Common myeloid progenitor, CD34-positive (primary cell): ENCODE measurements around the gene ZNF423.

Experiments used
- CTCF ChIA-PET: fragments of 350-600 bp; sonication (Branson Sonifier 250); formaldehyde crosslinking; loops from one replicate; lab custom pipeline; 2021; ENCODE audit warnings: antibody characterized with exemption; lab: Charles Lee
- POLR2A ChIA-PET: fragments of 350-600 bp; sonication (Branson Sonifier 250); formaldehyde crosslinking; loops from one replicate; lab custom pipeline; 2021; ENCODE audit warnings: antibody characterized with exemption; lab: Charles Lee
- DNase-seq, 3 donors: peaks; one replicate each; pipeline versions ENCODE4 v3.0.0 to v3.0.0-alpha.2; 2013
- H3K27ac ChIP-seq, 2 experiments: 1 replicate in 1 of 2; 2 replicates in 1 of 2; pipeline ENCODE4 v1.7.0; 2013; ENCODE audit warnings: inconsistent platforms in 2 of 2, low read length in 2 of 2, mild to moderate bottlenecking in 2 of 2, low read depth in 1 of 2, moderate library complexity in 1 of 2; ENCODE audit not compliant: severe bottlenecking in 2 of 2, insufficient read depth in 1 of 2, poor library complexity in 1 of 2
- H3K27me3 ChIP-seq, 5 experiments: replicated peaks in 2 of 5; 1 replicate in 3 of 5; 2 replicates in 2 of 5; pipeline versions ENCODE4 v1.6.1 to v1.7.0; 2013; ENCODE audit warnings: low read length in 4 of 5, mild to moderate bottlenecking in 2 of 5, moderate library complexity in 2 of 5, inconsistent platforms in 1 of 5; ENCODE audit not compliant: insufficient read depth in 5 of 5, control insufficient read depth in 4 of 5
- H3K36me3 ChIP-seq, 4 experiments: 1 replicate in 2 of 4; 2 replicates in 2 of 4; pipeline versions ENCODE4 v1.6.1 to v1.7.0; 2013; ENCODE audit warnings: low read length in 3 of 4, control low read depth in 1 of 4, mild to moderate bottlenecking in 1 of 4; ENCODE audit not compliant: control insufficient read depth in 4 of 4, insufficient read depth in 4 of 4
- H3K4me1 ChIP-seq, 4 experiments: 1 replicate in 3 of 4; 2 replicates in 1 of 4; pipeline versions ENCODE4 v1.6.1 to v1.7.1; 2013; ENCODE audit warnings: low read length in 3 of 4, mild to moderate bottlenecking in 3 of 4, control low read depth in 1 of 4, inconsistent platforms in 1 of 4, moderate library complexity in 1 of 4; ENCODE audit not compliant: control insufficient read depth in 4 of 4, insufficient read depth in 4 of 4; ENCODE audit errors: control extremely low read depth in 1 of 4
- H3K4me3 ChIP-seq, 7 experiments: 1 replicate in 4 of 7; 2 replicates in 3 of 7; pipeline versions ENCODE4 v1.5.1 to v1.7.0; 2013; ENCODE audit warnings: mild to moderate bottlenecking in 7 of 7, low read length in 6 of 7, moderate library complexity in 6 of 7, inconsistent platforms in 2 of 7, low read depth in 2 of 7, control low read depth in 1 of 7; ENCODE audit not compliant: insufficient read depth in 4 of 7, control insufficient read depth in 1 of 7; ENCODE audit errors: extremely low read depth in 1 of 7
- H3K9me3 ChIP-seq, 5 experiments: 1 replicate in 4 of 5; 2 replicates in 1 of 5; pipeline versions ENCODE4 v1.6.1 to v1.7.1; 2013; ENCODE audit warnings: low read length in 4 of 5, mild to moderate bottlenecking in 2 of 5, inconsistent platforms in 1 of 5, low read depth in 1 of 5, moderate library complexity in 1 of 5; ENCODE audit not compliant: control insufficient read depth in 4 of 5, insufficient read depth in 2 of 5; ENCODE audit errors: control extremely low read depth in 1 of 5
- WGBS: methylation state at CpG from one replicate; pipeline ENCODE4 v1.1.5; 2013; ENCODE audit not compliant: insufficient coverage; 5-methylcytosine and 5-hydroxymethylcytosine counted together

The ZNF423 gene

GRCh38 chr16:49585143-49585832 is 270.6 kb downstream of the ZNF423 start:
- H3K4me3 ChIP-seq = no peak overlapping the region
- WGBS = 96% methylated on average over 5 of the region's 11 CpGs
- no peaks in the 10 kb centered on the region for H3K27me3 ChIP-seq
- H3K9me3 ChIP-seq = no peaks in the 10 kb centered on the region
- H3K27ac ChIP-seq = no peak overlapping the region
- H3K4me1 ChIP-seq = no peaks in the 10 kb centered on the region
- ChIA-PET POLR2A (no interaction called here), CTCF (no interaction called here)
- no peak for DNase-seq
- H3K36me3 ChIP-seq = no peaks in the 10 kb centered on the region

GRCh38 chr16:49583911-49584310 is 272.0 kb downstream of the ZNF423 start:
- Histone ChIP-seq H3K4me3 (no peak overlapping the region), H3K36me3 (no peaks in the 10 kb centered on the region), H3K27ac (no peak overlapping the region), H3K9me3 (no peaks in the 10 kb centered on the region), H3K4me1 (no peaks in the 10 kb centered on the region), H3K27me3 (no peaks in the 10 kb centered on the region)
- DNase-seq = no peak
- ChIA-PET POLR2A (no interaction called here), CTCF (interaction anchor here (0.7 to 1.3 kb wide), 8 partner anchors 8 to 89 kb away, joined by 3 to 7 read pairs (median 3); no protein-coding TSS in a partner anchor)
- WGBS = 100% methylated on average over 2 of the region's 3 CpGs

GRCh38 chr16:49581630-49582298 is 274.1 kb downstream of the ZNF423 start:
- Histone ChIP-seq H3K4me3 (no peak overlapping the region), H3K36me3 (no peaks in the 10 kb centered on the region), H3K27me3 (no peaks in the 10 kb centered on the region), H3K4me1 (no peaks in the 10 kb centered on the region), H3K9me3 (no peaks in the 10 kb centered on the region), H3K27ac (no peak overlapping the region)
- POLR2A ChIA-PET = no interaction called here
- DNase-seq = no peak
- WGBS = 98% methylated on average over 12 of the region's 13 CpGs
- CTCF ChIA-PET = interaction anchor here (0.9 to 1.1 kb wide), 3 partner anchors 11 to 15 kb away, joined by 3 to 4 read pairs (median 4); no protein-coding TSS in a partner anchor

- CTCF ChIA-PET = interaction anchor here (0.9 to 1.8 kb wide), 4 partner anchors 8 to 140 kb away, joined by 3 to 9 read pairs (median 4); no protein-coding TSS in a partner anchor
- no peaks in the 10 kb centered on the region for H3K9me3 ChIP-seq
These were observed 275.1 kb downstream of the ZNF423 start for GRCh38 chr16:49580751-49581303.

GRCh38 chr16:49578435-49579024 is 277.4 kb downstream of the ZNF423 start:
- no peaks in the 10 kb centered on the region for H3K36me3 ChIP-seq
- DNase-seq = no peak
- WGBS = 89% methylated on average over 6 of the region's 12 CpGs
- peaks cover 0 to 7% (median 0%) of the 10 kb centered on the region in 4 experiments for H3K4me1 ChIP-seq
- no peaks in the 10 kb centered on the region for H3K27me3 ChIP-seq
- no peaks in the 10 kb centered on the region for H3K9me3 ChIP-seq
- no peak overlapping the region for H3K27ac ChIP-seq
- ChIA-PET POLR2A (interaction anchor here (0.6 kb wide), 1 partner anchor 9 kb away, joined by 3 read pairs; no protein-coding TSS in a partner anchor), CTCF (interaction anchor here (0.7 to 3.0 kb wide), 6 partner anchors 10 to 298 kb away, joined by 3 to 13 read pairs (median 5); no protein-coding TSS in a partner anchor)
- H3K4me3 ChIP-seq = no peak overlapping the region

More at GRCh38 chr16:49580751-49581303, 275.1 kb downstream of the ZNF423 start:
- H3K4me3 ChIP-seq = no peak overlapping the region
- POLR2A ChIA-PET = no interaction called here
- no peak overlapping the region for H3K27ac ChIP-seq
- no peak for DNase-seq
- H3K4me1 ChIP-seq = no peaks in the 10 kb centered on the region
- no peaks in the 10 kb centered on the region for H3K27me3 ChIP-seq
- no peaks in the 10 kb centered on the region for H3K36me3 ChIP-seq
- WGBS = 93% methylated on average over 8 of the region's 16 CpGs

GRCh38 chr16:49578018-49578417 is 277.9 kb downstream of the ZNF423 start:
- no peaks in the 10 kb centered on the region for H3K36me3 ChIP-seq
- no peak overlapping the region for H3K4me3 ChIP-seq
- no peak for DNase-seq
- peaks cover 0 to 7% (median 0%) of the 10 kb centered on the region in 4 experiments for H3K4me1 ChIP-seq
- WGBS = 72% methylated on average over 3 of the region's 3 CpGs
- CTCF ChIA-PET = interaction anchor here (0.7 to 3.0 kb wide), 3 partner anchors 15 to 299 kb away, joined by 3 to 13 read pairs (median 3); no protein-coding TSS in a partner anchor
- H3K9me3 ChIP-seq = no peaks in the 10 kb centered on the region
- H3K27me3 ChIP-seq = no peaks in the 10 kb centered on the region
- H3K27ac ChIP-seq = no peak overlapping the region
- POLR2A ChIA-PET = interaction anchor here (0.6 kb wide), 1 partner anchor 8 kb away, joined by 3 read pairs; no protein-coding TSS in a partner anchor
